ENCODE measurements around the gene PHGDH.

Gene PHGDH

DNA sequence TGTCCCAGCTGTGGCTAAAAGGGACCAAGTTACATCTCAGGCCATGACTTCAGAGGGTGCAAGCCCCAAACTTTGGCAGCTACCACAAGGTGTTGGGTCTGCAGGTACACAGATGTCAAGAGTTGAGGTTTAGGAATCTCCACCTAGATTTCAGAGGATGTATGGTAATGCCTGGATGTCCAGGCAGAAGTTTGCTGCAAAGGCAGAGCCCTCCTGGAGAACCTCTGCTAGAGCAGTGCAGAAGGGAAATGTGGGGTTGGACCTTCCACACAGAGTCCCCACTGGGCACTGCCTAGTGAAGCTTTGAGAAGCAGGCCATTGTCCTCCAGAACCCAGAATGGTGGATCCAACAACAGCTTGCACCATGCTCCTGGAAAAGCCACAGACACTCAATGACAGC is 10.1 kb upstream of the PHGDH start:
- TF ChIP-seq, protein P1, sequence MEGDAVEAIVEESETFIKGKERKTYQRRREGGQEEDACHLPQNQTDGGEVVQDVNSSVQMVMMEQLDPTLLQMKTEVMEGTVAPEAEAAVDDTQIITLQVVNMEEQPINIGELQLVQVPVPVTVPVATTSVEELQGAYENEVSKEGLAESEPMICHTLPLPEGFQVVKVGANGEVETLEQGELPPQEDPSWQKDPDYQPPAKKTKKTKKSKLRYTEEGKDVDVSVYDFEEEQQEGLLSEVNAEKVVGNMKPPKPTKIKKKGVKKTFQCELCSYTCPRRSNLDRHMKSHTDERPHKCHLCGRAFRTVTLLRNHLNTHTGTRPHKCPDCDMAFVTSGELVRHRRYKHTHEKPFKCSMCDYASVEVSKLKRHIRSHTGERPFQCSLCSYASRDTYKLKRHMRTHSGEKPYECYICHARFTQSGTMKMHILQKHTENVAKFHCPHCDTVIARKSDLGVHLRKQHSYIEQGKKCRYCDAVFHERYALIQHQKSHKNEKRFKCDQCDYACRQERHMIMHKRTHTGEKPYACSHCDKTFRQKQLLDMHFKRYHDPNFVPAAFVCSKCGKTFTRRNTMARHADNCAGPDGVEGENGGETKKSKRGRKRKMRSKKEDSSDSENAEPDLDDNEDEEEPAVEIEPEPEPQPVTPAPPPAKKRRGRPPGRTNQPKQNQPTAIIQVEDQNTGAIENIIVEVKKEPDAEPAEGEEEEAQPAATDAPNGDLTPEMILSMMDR (IDR thresholded peaks at IDR 0.05): no peak

- TF ChIP-seq, protein P1 (IDR thresholded peaks at IDR 0.05): no peak
Measured at GRCh38 chr1:119702384-119702783, 9.3 kb upstream of the PHGDH start.

- TF ChIP-seq, protein P1 (IDR thresholded peaks at IDR 0.05): no peak
Measured at GRCh38 chr1:119703666-119704450, 7.9 kb upstream of the PHGDH start.

- TF ChIP-seq, protein P1 (IDR thresholded peaks at IDR 0.05): no peak
Measured at GRCh38 chr1:119712342-119713038, 756 bp downstream of the PHGDH start.

- TF ChIP-seq, protein P1 (IDR thresholded peaks at IDR 0.05): no peak
Measured at GRCh38 chr1:119713039-119713748, 1.5 kb downstream of the PHGDH start.

- TF ChIP-seq, protein P1 (IDR thresholded peaks at IDR 0.05): no peak
Measured at GRCh38 chr1:119713749-119714456, 2.2 kb downstream of the PHGDH start.

DNA sequence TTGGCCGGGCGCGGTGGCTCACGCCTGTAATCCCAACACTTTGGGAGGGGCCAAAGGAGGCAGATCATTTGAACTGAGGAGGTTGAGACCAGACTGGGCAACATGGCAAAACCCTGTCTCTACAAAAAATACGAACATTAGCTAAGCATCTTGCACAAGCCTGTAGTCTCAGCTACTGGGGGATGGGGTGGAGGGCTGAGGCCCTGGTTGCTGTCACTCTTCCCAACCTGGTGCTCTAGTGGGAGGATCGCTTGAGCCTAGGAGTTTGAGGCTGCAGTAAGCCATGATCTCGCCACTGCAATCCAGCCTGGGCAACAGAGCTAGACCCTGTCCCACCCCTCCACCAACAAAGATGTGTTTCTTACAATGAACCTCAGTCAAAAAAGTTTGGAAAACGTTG is 2.8 kb downstream of the PHGDH start:
- TF ChIP-seq, protein P1 (IDR thresholded peaks at IDR 0.05): no peak
